ENCODE results near the gene USP40. TPM values are rescaled to one million over a fixed set of nuclear protein-coding genes. Genes with fewer than 3 reads are reported as not detected.
A peak's percentile ranks its signal among the peaks of the same experiment; 100 is the strongest.

USP40 gene
- total RNA-seq, 1 donor from 2014 or later, result 41.5 TPM

- no peak for DNase-seq (ENCODE audit: extremely low spot score, unreplicated experiment)
- Mint-ChIP-seq H3K27ac (no peak overlapping the region), H3K4me1 (ENCODE audit: unreplicated experiment) (no peaks in the 10 kb centered on the region), H3K36me3 (peaks cover 24% of the 10 kb centered on the region), H3K4me3 (no peak overlapping the region), H3K9me3 (no peaks in the 10 kb centered on the region), H3K27me3 (no peaks in the 10 kb centered on the region)
- TF ChIP-seq CTCF (conservative IDR thresholded peaks at IDR 0.05), result no peak
Measured at GRCh38 chr2:233519787-233520611, 46.6 kb downstream of the USP40 start.

DNA sequence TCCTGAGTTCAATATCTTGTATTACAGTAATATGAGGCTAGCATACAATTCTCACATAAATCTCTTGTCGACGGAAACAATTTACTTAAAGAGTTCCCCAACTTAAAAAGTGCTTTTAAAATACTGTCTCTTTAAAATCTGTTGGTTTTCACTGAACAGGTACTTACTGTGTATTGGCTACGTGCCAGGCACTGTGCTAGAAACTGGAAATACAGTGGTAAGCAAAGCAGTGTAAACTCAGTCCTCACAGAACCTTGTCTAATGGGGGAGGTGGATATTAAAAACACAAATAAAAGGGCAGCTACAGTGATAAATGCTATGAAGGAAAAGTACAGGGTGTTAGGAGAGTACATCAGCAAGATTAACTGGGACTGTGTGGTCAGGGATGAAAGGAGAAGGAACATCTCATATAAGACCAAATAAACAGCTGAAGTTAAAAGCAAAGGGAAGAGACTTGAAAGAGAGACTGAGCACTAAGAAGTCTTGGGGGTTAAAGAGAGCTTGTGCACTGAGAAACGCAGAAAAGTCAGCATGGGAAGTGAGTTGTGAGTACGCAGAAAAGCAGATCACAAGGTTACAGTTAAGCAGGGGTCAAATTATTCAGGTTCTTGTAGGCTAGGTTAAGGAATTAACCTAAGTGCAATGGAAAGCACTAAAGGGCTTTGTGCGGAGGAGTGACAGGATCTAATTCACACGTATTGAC lies 52.5 kb downstream of the USP40 start:
- Mint-ChIP-seq H3K9me3 (no peaks in the 10 kb centered on the region), H3K27me3 (no peaks in the 10 kb centered on the region), H3K36me3 (peaks cover 18% of the 10 kb centered on the region), H3K4me1 (ENCODE audit: unreplicated experiment) (peaks cover 10% of the 10 kb centered on the region), H3K27ac (no peak overlapping the region), H3K4me3 (peak overlapping the region; percentile 30)
- no peak for DNase-seq (ENCODE audit: extremely low spot score, unreplicated experiment)
- TF ChIP-seq CTCF (conservative IDR thresholded peaks at IDR 0.05), result no peak

- H3K36me3 Mint-ChIP-seq, result peaks cover 58% of the 10 kb centered on the region
- TF ChIP-seq CTCF (conservative IDR thresholded peaks at IDR 0.05), result no peak
- peaks cover 22% of the 10 kb centered on the region for H3K9me3 Mint-ChIP-seq
- H3K4me1 Mint-ChIP-seq (ENCODE audit: unreplicated experiment), result no peaks in the 10 kb centered on the region
- no peak overlapping the region for H3K27ac Mint-ChIP-seq
- DNase-seq (ENCODE audit: extremely low spot score, unreplicated experiment), result no peak
- no peak overlapping the region for H3K4me3 Mint-ChIP-seq
- H3K27me3 Mint-ChIP-seq, result no peaks in the 10 kb centered on the region
Measured at GRCh38 chr2:233503947-233504637, 62.5 kb downstream of the USP40 start.

GRCh38 chr2:233503481-233503880 lies 63.1 kb downstream of the USP40 start:
- DNase-seq (ENCODE audit: extremely low spot score, unreplicated experiment), result no peak
- Mint-ChIP-seq H3K27ac (no peak overlapping the region), H3K4me1 (ENCODE audit: unreplicated experiment) (no peaks in the 10 kb centered on the region), H3K4me3 (no peak overlapping the region), H3K9me3 (peaks cover 22% of the 10 kb centered on the region), H3K36me3 (peaks cover 62% of the 10 kb centered on the region), H3K27me3 (no peaks in the 10 kb centered on the region)
- no peak for TF ChIP-seq CTCF (conservative IDR thresholded peaks at IDR 0.05)

DNA sequence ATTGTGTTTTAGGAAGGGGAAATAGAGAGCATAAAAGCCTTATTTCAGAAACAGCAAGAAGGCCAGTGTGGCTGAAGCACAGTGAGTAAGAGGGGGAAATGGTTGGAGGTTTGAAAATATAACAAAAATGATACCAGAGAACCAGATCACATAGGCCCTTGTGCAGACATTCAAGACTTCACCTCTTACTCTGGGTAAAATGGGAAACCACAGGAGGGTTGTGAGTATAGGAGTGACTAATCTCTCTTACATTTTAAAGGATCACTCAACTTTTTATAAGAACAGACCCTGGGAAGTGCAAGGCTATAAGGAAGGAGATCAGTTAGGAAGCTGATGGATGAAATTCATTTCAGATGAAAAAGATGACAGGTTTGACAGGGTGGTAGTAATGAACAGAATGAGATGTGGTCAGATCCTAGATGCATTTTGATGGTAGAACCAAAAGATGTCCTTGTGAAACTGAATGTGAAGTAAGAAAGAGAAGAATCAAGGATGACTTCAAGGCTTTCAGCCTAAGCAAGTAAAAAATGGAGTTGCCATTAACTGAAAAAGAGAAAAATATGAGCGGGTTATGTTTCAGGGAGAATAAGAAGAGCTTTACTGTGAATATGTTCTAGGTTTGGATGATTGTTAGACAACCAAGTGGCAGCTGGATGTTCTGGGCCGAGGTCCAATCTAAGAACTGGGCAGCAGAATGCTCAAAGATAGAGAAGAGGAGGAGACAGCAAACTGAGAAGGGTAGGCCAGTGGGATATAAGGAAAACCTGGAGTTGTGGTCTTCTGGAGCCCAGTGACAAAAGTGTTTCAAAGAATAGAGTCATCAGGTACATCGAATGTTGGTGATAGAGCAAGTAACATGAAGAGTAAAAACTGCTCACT lies 65.1 kb downstream of the USP40 start:
- H3K4me3 Mint-ChIP-seq, result no peak overlapping the region
- H3K4me1 Mint-ChIP-seq (ENCODE audit: unreplicated experiment), result no peaks in the 10 kb centered on the region
- no peaks in the 10 kb centered on the region for H3K27me3 Mint-ChIP-seq
- no peak for DNase-seq (ENCODE audit: extremely low spot score, unreplicated experiment)
- H3K9me3 Mint-ChIP-seq, result peaks cover 22% of the 10 kb centered on the region
- no peak for TF ChIP-seq CTCF (conservative IDR thresholded peaks at IDR 0.05)
- peaks cover 62% of the 10 kb centered on the region for H3K36me3 Mint-ChIP-seq
- no peak overlapping the region for H3K27ac Mint-ChIP-seq
